CD8-positive, alpha-beta memory T cell (primary cell): ENCODE data around the gene IGDCC3. TPM values are rescaled to one million over a fixed set of nuclear protein-coding genes. Genes with fewer than 3 reads are reported as not detected.

ENCODE experiments used
- CTCF ChIA-PET: fragments of 350-600 bp; sonication (Branson Sonifier 250); formaldehyde crosslinking; loops from one replicate; lab custom pipeline; 2021; ENCODE audit warnings: antibody characterized with exemption; lab: Charles Lee
- POLR2A ChIA-PET: fragments of 350-600 bp; sonication (Branson Sonifier 250); formaldehyde crosslinking; loops from one replicate; lab custom pipeline; 2021; ENCODE audit warnings: antibody characterized with exemption; lab: Charles Lee
- DNase-seq, 5 donors: peaks; one replicate each; pipeline versions ENCODE4 v3.0.0 to v3.0.0-alpha.2; 2020 to 2022; ENCODE audit warnings: mixed read lengths in 1 of 5
- H3K27ac ChIP-seq: one replicate; pipeline ENCODE4 v1.7.0; 2013; ENCODE audit warnings: low read depth, mild to moderate bottlenecking, low read length, moderate library complexity
- H3K27me3 ChIP-seq: 2 replicates; pipeline ENCODE4 v1.7.0; 2013; ENCODE audit warnings: low read length, mild to moderate bottlenecking; ENCODE audit not compliant: insufficient read depth, poor library complexity, severe bottlenecking
- H3K36me3 ChIP-seq: 2 replicates; pipeline ENCODE4 v1.7.0; 2013; ENCODE audit warnings: mild to moderate bottlenecking, low read length, moderate library complexity; ENCODE audit not compliant: insufficient read depth
- H3K4me1 ChIP-seq: 2 replicates; pipeline ENCODE4 v1.7.0; 2013; ENCODE audit warnings: mild to moderate bottlenecking, low read length, moderate library complexity; ENCODE audit not compliant: insufficient read depth
- H3K4me3 ChIP-seq: 2 replicates; pipeline ENCODE4 v1.7.0; 2013; ENCODE audit warnings: mild to moderate bottlenecking, low read length
- H3K9me3 ChIP-seq: 2 replicates; pipeline ENCODE4 v1.7.0; 2013; ENCODE audit warnings: mild to moderate bottlenecking, low read length
- H3K27ac Mint-ChIP-seq, 8 donors: one replicate each; pipeline ENCODE4 v1.8.0; 2020 to 2021; ENCODE audit warnings: mixed read lengths in 8 of 8, mild to moderate bottlenecking in 6 of 8, inconsistent platforms in 3 of 8, moderate library complexity in 3 of 8
- H3K27me3 Mint-ChIP-seq, 2 donors: one replicate each; pipeline ENCODE4 v1.8.0; 2020 to 2021; ENCODE audit warnings: mixed read lengths in 2 of 2, mild to moderate bottlenecking in 1 of 2, moderate library complexity in 1 of 2
- H3K36me3 Mint-ChIP-seq, 3 donors: one replicate each; pipeline ENCODE4 v1.8.0; 2020 to 2021; ENCODE audit warnings: mixed read lengths in 3 of 3, inconsistent platforms in 1 of 3, mild to moderate bottlenecking in 1 of 3
- H3K4me1 Mint-ChIP-seq, 3 donors: one replicate each; pipeline ENCODE4 v1.8.0; 2020 to 2021; ENCODE audit warnings: mixed read lengths in 3 of 3, inconsistent platforms in 1 of 3, mild to moderate bottlenecking in 1 of 3
- H3K4me3 Mint-ChIP-seq, 7 donors: one replicate each; pipeline ENCODE4 v1.8.0; 2020 to 2021; ENCODE audit warnings: mixed read lengths in 7 of 7, mild to moderate bottlenecking in 6 of 7, moderate library complexity in 4 of 7, inconsistent platforms in 2 of 7
- H3K9me3 Mint-ChIP-seq, 5 donors: one replicate each; pipeline ENCODE4 v1.8.0; 2020 to 2022; ENCODE audit warnings: mixed read lengths in 5 of 5, mild to moderate bottlenecking in 3 of 5, moderate library complexity in 2 of 5, inconsistent platforms in 1 of 5
- polyA plus RNA-seq: library from polyadenylated mRNA; unstranded; fragments of 300-500 nt; fragmentation: Illumina TruSeq; gene quantifications from one replicate; pipeline ENCODE4 v1.2.3, GENCODE V29; 2021
- total RNA-seq, 2 experiments: library from RNA; stranded (reverse); gene quantifications; one replicate each; pipeline ENCODE4 v1.2.3, GENCODE V29; 2021

IGDCC3 gene
- total and polyA plus RNA-seq, 3 experiments from 2014 or later, result not detected

- H3K27ac ChIP-seq, result no peak overlapping the region
- peaks cover 34 to 45% of the 10 kb centered on the region in 2 donors for H3K27me3 Mint-ChIP-seq
- H3K27ac Mint-ChIP-seq, result no peak overlapping the region
- no peaks in the 10 kb centered on the region for H3K9me3 Mint-ChIP-seq
- no peak for DNase-seq
- H3K4me3 ChIP-seq, result no peak overlapping the region
- H3K4me3 Mint-ChIP-seq, result no peak overlapping the region
- peaks cover 19 to 29% (median 25%) of the 10 kb centered on the region in 3 donors for H3K4me1 Mint-ChIP-seq
- ChIA-PET CTCF (interaction anchor here (1.0 kb wide), 1 partner anchor 15 kb away, joined by 3 read pairs; no protein-coding TSS in a partner anchor), POLR2A (no interaction called here)
- no peaks in the 10 kb centered on the region for H3K36me3 ChIP-seq
- peaks cover 10% of the 10 kb centered on the region for H3K4me1 ChIP-seq
- H3K9me3 ChIP-seq, result no peaks in the 10 kb centered on the region
- H3K36me3 Mint-ChIP-seq, result no peaks in the 10 kb centered on the region
- H3K27me3 ChIP-seq, result peaks cover 35% of the 10 kb centered on the region
These were observed 2.2 kb upstream of the IGDCC3 start for GRCh38 chr15:65379986-65380385.

- peaks cover 43 to 66% of the 10 kb centered on the region in 2 donors for H3K27me3 Mint-ChIP-seq
- Histone ChIP-seq H3K27ac (no peak overlapping the region), H3K4me1 (peaks cover 4% of the 10 kb centered on the region), H3K4me3 (no peak overlapping the region), H3K36me3 (no peaks in the 10 kb centered on the region), H3K27me3 (peaks cover 41% of the 10 kb centered on the region), H3K9me3 (no peaks in the 10 kb centered on the region)
- H3K36me3 Mint-ChIP-seq, result no peaks in the 10 kb centered on the region
- H3K4me3 Mint-ChIP-seq, result peak overlapping the region; percentile 28 to 88 (median 77)
- no peak for DNase-seq
- H3K4me1 Mint-ChIP-seq, result peaks cover 15 to 20% (median 17%) of the 10 kb centered on the region in 3 donors
- no peaks in the 10 kb centered on the region for H3K9me3 Mint-ChIP-seq
- ChIA-PET POLR2A (no interaction called here), CTCF (interaction anchor here (1.6 to 2.4 kb wide), 2 partner anchors 8 to 10 kb away, joined by 3 to 9 read pairs; no protein-coding TSS in a partner anchor)
- H3K27ac Mint-ChIP-seq, result peak overlapping the region in 1 of 8 donors; percentile 43
These were observed 462 bp downstream of the IGDCC3 start for GRCh38 chr15:65377105-65377975.

GRCh38 chr15:65376767-65377104 is 1.1 kb downstream of the IGDCC3 start:
- ChIA-PET POLR2A (no interaction called here), CTCF (interaction anchor here (1.6 to 2.4 kb wide), 2 partner anchors 8 to 10 kb away, joined by 3 to 9 read pairs; no protein-coding TSS in a partner anchor)
- no peak overlapping the region for H3K4me3 ChIP-seq
- no peaks in the 10 kb centered on the region for H3K36me3 Mint-ChIP-seq
- H3K9me3 Mint-ChIP-seq, result no peaks in the 10 kb centered on the region
- H3K36me3 ChIP-seq, result no peaks in the 10 kb centered on the region
- DNase-seq, result no peak
- H3K27me3 ChIP-seq, result peaks cover 41% of the 10 kb centered on the region
- H3K4me1 ChIP-seq, result peaks cover 4% of the 10 kb centered on the region
- no peak overlapping the region for H3K27ac ChIP-seq
- H3K9me3 ChIP-seq, result no peaks in the 10 kb centered on the region
- H3K27ac Mint-ChIP-seq, result peak overlapping the region in 1 of 8 donors; percentile 43
- peaks cover 15 to 20% (median 17%) of the 10 kb centered on the region in 3 donors for H3K4me1 Mint-ChIP-seq
- H3K4me3 Mint-ChIP-seq, result peak overlapping the region; percentile 28 to 88 (median 77)
- H3K27me3 Mint-ChIP-seq, result peaks cover 46 to 67% of the 10 kb centered on the region in 2 donors

- DNase-seq, result no peak
- H3K27me3 ChIP-seq, result peaks cover 41% of the 10 kb centered on the region
- ChIA-PET POLR2A (no interaction called here), CTCF (interaction anchor here (1.6 to 2.4 kb wide), 2 partner anchors 9 to 11 kb away, joined by 3 to 9 read pairs; no protein-coding TSS in a partner anchor)
- no peaks in the 10 kb centered on the region for H3K9me3 ChIP-seq
- Mint-ChIP-seq H3K4me1 (peaks cover 15 to 20% (median 17%) of the 10 kb centered on the region in 3 donors), H3K36me3 (no peaks in the 10 kb centered on the region), H3K27me3 (peaks cover 46 to 70% of the 10 kb centered on the region in 2 donors), H3K27ac (peak overlapping the region in 1 of 8 donors; percentile 21), H3K9me3 (no peaks in the 10 kb centered on the region), H3K4me3 (peak overlapping the region; percentile 13 to 82 (median 35))
- no peak overlapping the region for H3K27ac ChIP-seq
- no peaks in the 10 kb centered on the region for H3K36me3 ChIP-seq
- H3K4me3 ChIP-seq, result no peak overlapping the region
- H3K4me1 ChIP-seq, result peaks cover 4% of the 10 kb centered on the region
These were observed 1.8 kb downstream of the IGDCC3 start for GRCh38 chr15:65375871-65376607.

GRCh38 chr15:65374821-65375401 is 2.9 kb downstream of the IGDCC3 start:
- CTCF ChIA-PET, result interaction anchor here (2.0 to 2.4 kb wide), 2 partner anchors 9 to 10 kb away, joined by 5 to 9 read pairs; no protein-coding TSS in a partner anchor
- POLR2A ChIA-PET, result no interaction called here
- H3K4me3 ChIP-seq, result no peak overlapping the region
- H3K9me3 Mint-ChIP-seq, result no peaks in the 10 kb centered on the region
- DNase-seq, result no peak
- H3K9me3 ChIP-seq, result no peaks in the 10 kb centered on the region
- peak overlapping the region in 1 of 8 donors; percentile 11 for H3K27ac Mint-ChIP-seq
- H3K36me3 ChIP-seq, result no peaks in the 10 kb centered on the region
- H3K4me3 Mint-ChIP-seq, result no peak overlapping the region
- peaks cover 4% of the 10 kb centered on the region for H3K4me1 ChIP-seq
- H3K27me3 Mint-ChIP-seq, result peaks cover 43 to 64% of the 10 kb centered on the region in 2 donors
- no peak overlapping the region for H3K27ac ChIP-seq
- H3K4me1 Mint-ChIP-seq, result peaks cover 15 to 20% (median 17%) of the 10 kb centered on the region in 3 donors
- H3K36me3 Mint-ChIP-seq, result no peaks in the 10 kb centered on the region
- H3K27me3 ChIP-seq, result peaks cover 35% of the 10 kb centered on the region

- no peak for DNase-seq
- no peaks in the 10 kb centered on the region for H3K36me3 Mint-ChIP-seq
- H3K4me1 Mint-ChIP-seq, result peaks cover 15 to 20% (median 17%) of the 10 kb centered on the region in 3 donors
- ChIA-PET POLR2A (no interaction called here), CTCF (interaction anchor here (2.0 kb wide), 1 partner anchor 9 kb away, joined by 5 read pairs; no protein-coding TSS in a partner anchor)
- no peak overlapping the region for H3K27ac ChIP-seq
- H3K9me3 Mint-ChIP-seq, result no peaks in the 10 kb centered on the region
- no peak overlapping the region for H3K27ac Mint-ChIP-seq
- no peaks in the 10 kb centered on the region for H3K36me3 ChIP-seq
- H3K4me3 Mint-ChIP-seq, result no peak overlapping the region
- H3K4me1 ChIP-seq, result peaks cover 4% of the 10 kb centered on the region
- peaks cover 34% of the 10 kb centered on the region for H3K27me3 ChIP-seq
- no peak overlapping the region for H3K4me3 ChIP-seq
- no peaks in the 10 kb centered on the region for H3K9me3 ChIP-seq
- H3K27me3 Mint-ChIP-seq, result peaks cover 42 to 59% of the 10 kb centered on the region in 2 donors
These were observed 3.5 kb downstream of the IGDCC3 start for GRCh38 chr15:65374334-65374733.

- no peaks in the 10 kb centered on the region for H3K9me3 ChIP-seq
- H3K27me3 ChIP-seq, result peaks cover 24% of the 10 kb centered on the region
- Mint-ChIP-seq H3K27me3 (peaks cover 35 to 49% of the 10 kb centered on the region in 2 donors), H3K36me3 (no peaks in the 10 kb centered on the region), H3K9me3 (no peaks in the 10 kb centered on the region), H3K27ac (peak overlapping the region in 1 of 8 donors; percentile 70), H3K4me1 (peaks cover 10 to 15% (median 12%) of the 10 kb centered on the region in 3 donors), H3K4me3 (no peak overlapping the region)
- DNase-seq, result no peak
- H3K27ac ChIP-seq, result no peak overlapping the region
- H3K36me3 ChIP-seq, result no peaks in the 10 kb centered on the region
- H3K4me3 ChIP-seq, result no peak overlapping the region
- ChIA-PET POLR2A (no interaction called here), CTCF (interaction anchor here (1.5 to 2.0 kb wide), 2 partner anchors 10 to 12 kb away, joined by 5 to 7 read pairs; no protein-coding TSS in a partner anchor)
- H3K4me1 ChIP-seq, result peaks cover 4% of the 10 kb centered on the region
These were observed 4.6 kb downstream of the IGDCC3 start for GRCh38 chr15:65373163-65373651.
